HepG2 (cell line): ENCODE results near the gene FUCA1. TPM values are rescaled to one million over a fixed set of nuclear protein-coding genes. Genes with fewer than 3 reads are reported as not detected.

Experiments
- FOSL1 ChIP-seq: sonication (generic); formaldehyde crosslinking; IDR thresholded peaks from 2 replicates; pipeline ENCODE4 v1.9.0; 2021; ENCODE audit warnings: missing genetic modification reagents, borderline replicate concordance
- GTF2F1 ChIP-seq: fragments of 150-350 bp; IDR thresholded peaks from 2 replicates; pipeline ENCODE4 v1.6.1; 2014; ENCODE audit warnings: low read length
- HDAC2 ChIP-seq: sonication (generic); formaldehyde crosslinking; IDR thresholded peaks from 2 replicates; pipeline ENCODE4 v1.4.0; 2020; ENCODE audit warnings: missing genetic modification reagents
- NR2C2 ChIP-seq: sonication (generic); formaldehyde crosslinking; IDR thresholded peaks from 2 replicates; pipeline ENCODE4 v1.4.0; 2020; ENCODE audit warnings: missing genetic modification reagents, mild to moderate bottlenecking, moderate library complexity, borderline replicate concordance
- PRDM10 ChIP-seq: sonication (generic); formaldehyde crosslinking; IDR thresholded peaks from 2 replicates; pipeline ENCODE4 v1.4.0; 2020; ENCODE audit warnings: low read depth, missing genetic modification reagents
- RAD51 ChIP-seq: fragments of 450-650 bp; IDR thresholded peaks from 2 replicates; pipeline ENCODE4 v1.6.1; 2016; ENCODE audit warnings: borderline replicate concordance
- RFXAP ChIP-seq: sonication (generic); formaldehyde crosslinking; IDR thresholded peaks from 2 replicates; pipeline ENCODE4 v1.4.0; 2020; ENCODE audit warnings: missing genetic modification reagents, borderline replicate concordance
- TBP ChIP-seq: sonication (generic); formaldehyde crosslinking; IDR thresholded peaks from 2 replicates; pipeline ENCODE4 v1.5.0; 2020; ENCODE audit warnings: missing genetic modification reagents
- ZBED4 ChIP-seq: sonication (generic); formaldehyde crosslinking; IDR thresholded peaks from 2 replicates; pipeline ENCODE4 v1.4.0; 2020; ENCODE audit warnings: missing genetic modification reagents, borderline replicate concordance
- ZBTB43 ChIP-seq: sonication (generic); formaldehyde crosslinking; conservative IDR thresholded peaks from 2 replicates; pipeline ENCODE4 v1.4.0; 2020; ENCODE audit warnings: missing genetic modification reagents
- ZMAT5 ChIP-seq: sonication (generic); formaldehyde crosslinking; IDR thresholded peaks from 2 replicates; pipeline ENCODE4 v1.5.0; 2020; ENCODE audit warnings: mild to moderate bottlenecking, low read depth, missing genetic modification reagents, borderline replicate concordance
- ZNF282 ChIP-seq: fragments of 450-650 bp; IDR thresholded peaks from 2 replicates; pipeline ENCODE4 v1.6.1; 2018; ENCODE audit not compliant: partially characterized antibody
- ZNF484 ChIP-seq: sonication (generic); formaldehyde crosslinking; IDR thresholded peaks from 2 replicates; pipeline ENCODE4 v1.5.1; 2020; ENCODE audit warnings: mild to moderate bottlenecking, low read depth, missing genetic modification reagents, borderline replicate concordance
- ZNF552 ChIP-seq: sonication (generic); formaldehyde crosslinking; IDR thresholded peaks from 2 replicates; pipeline ENCODE4 v1.9.0; 2022; ENCODE audit warnings: missing genetic modification reagents, mild to moderate bottlenecking, borderline replicate concordance
- ZNF557 ChIP-seq: sonication (generic); formaldehyde crosslinking; IDR thresholded peaks from 2 replicates; pipeline ENCODE4 v1.4.0; 2020; ENCODE audit warnings: missing genetic modification reagents
- ZNF703 ChIP-seq: sonication (generic); formaldehyde crosslinking; IDR thresholded peaks from 2 replicates; pipeline ENCODE4 v1.5.1; 2020; ENCODE audit warnings: missing genetic modification reagents, mild to moderate bottlenecking, moderate library complexity, borderline replicate concordance
- polyA plus RNA-seq, 8 experiments: library from polyadenylated mRNA; depleted of rRNA in 3 of 8; stranded (reverse) in 7 of 8; unstranded in 1 of 8; fragments of >200 nt; fragmentation: Illumina TruSeq in 4 of 8; extraction: Trizol in 4 of 8; gene quantifications; 2 replicates each; pipeline versions ENCODE4 v1.2.1 to v1.2.3, GENCODE V29; 2011 to 2016; ENCODE audit warnings: low read depth in 4 of 8, missing spikeins in 1 of 8, mixed read lengths in 1 of 8; ENCODE audit not compliant: insufficient read depth in 1 of 8
- total RNA-seq, 5 experiments: library from RNA; depleted of rRNA; stranded (reverse); fragments of >200 nt; fragmentation: Illumina TruSeq; extraction: Trizol; gene quantifications; 2 replicates each; pipeline ENCODE4 v1.2.3, GENCODE V29; 2016; ENCODE audit warnings: low read depth in 1 of 5

FUCA1 gene
- total and polyA plus RNA-seq, 2 of the 13 experiments (the other 11 are each of a cell fraction or from before 2014, with no cell fraction given) = 32.7 to 33.6 TPM

- TF ChIP-seq ZBTB43 (peak; percentile 67; the same call in 1 of the 2 replicates), GTF2F1 (no peak), ZMAT5 (CRISPR knock-in tag) (no peak), ZNF552 (peak; percentile 82; the same call in 1 of the 2 replicates), FOSL1 (CRISPR knock-in tag) (no peak), HDAC2 (CRISPR knock-in tag) (peak; percentile 53; the same call in 1 of the 2 replicates), TBP (CRISPR knock-in tag) (no peak; the same call in 1 of the 2 replicates), PRDM10 (CRISPR knock-in tag) (no peak), ZNF557 (CRISPR knock-in tag) (no peak; the same call in 1 of the 2 replicates), RFXAP (CRISPR knock-in tag) (peak; percentile 90), ZNF703 (CRISPR knock-in tag) (no peak), ZNF484 (CRISPR knock-in tag) (no peak; the same call in 1 of the 2 replicates), RAD51 (no peak), ZBED4 (CRISPR knock-in tag) (no peak; the same call in 1 of the 2 replicates), NR2C2 (CRISPR knock-in tag) (peak; percentile 46; the same call in 1 of the 2 replicates), ZNF282 (no peak)
These were observed 42.9 kb downstream of the FUCA1 start, which contains the start of gene HMGCL (continued) for GRCh38 chr1:23825076-23825761.
